HTERT RPE-1 (cell line): ENCODE results near the gene NPFFR1.

Source experiments
- in situ Hi-C: fragments of 300-500 bp; cut with MboI; formaldehyde crosslinking; loops from 4 replicates; pipeline ENCODE4 v1.14.3; 2020; ENCODE audit warnings: low sequenced_read_pairs

The NPFFR1 gene

GRCh38 chr10:70315815-70316214, 32.0 kb upstream of the NPFFR1 start:
- in situ Hi-C loops = no loop called here

DNA sequence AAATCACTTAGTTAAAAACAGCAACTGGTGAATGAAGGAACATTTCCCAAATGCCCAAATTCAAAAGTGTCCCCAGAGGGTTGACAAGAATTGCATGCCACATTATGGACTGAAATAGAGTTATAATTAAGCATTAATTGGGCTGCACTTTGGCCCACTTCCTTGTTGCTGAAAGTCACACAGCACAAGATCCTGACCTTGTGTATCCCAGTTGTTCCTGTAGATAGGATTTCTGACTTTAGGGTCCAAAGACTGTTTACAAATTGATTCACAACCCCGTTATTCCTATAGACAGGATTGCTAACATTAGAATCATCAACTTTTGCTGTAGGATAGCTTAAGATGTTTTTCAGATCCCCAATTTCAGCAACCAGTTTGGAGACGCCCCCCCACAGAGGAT, 31.5 kb upstream of the NPFFR1 start:
- in situ Hi-C loops = no loop called here

- in situ Hi-C loops = no loop called here
These were observed 29.2 kb upstream of the NPFFR1 start for GRCh38 chr10:70312972-70313371.

- in situ Hi-C loops = no loop called here
These were observed 28.4 kb upstream of the NPFFR1 start for GRCh38 chr10:70312249-70312648.

DNA sequence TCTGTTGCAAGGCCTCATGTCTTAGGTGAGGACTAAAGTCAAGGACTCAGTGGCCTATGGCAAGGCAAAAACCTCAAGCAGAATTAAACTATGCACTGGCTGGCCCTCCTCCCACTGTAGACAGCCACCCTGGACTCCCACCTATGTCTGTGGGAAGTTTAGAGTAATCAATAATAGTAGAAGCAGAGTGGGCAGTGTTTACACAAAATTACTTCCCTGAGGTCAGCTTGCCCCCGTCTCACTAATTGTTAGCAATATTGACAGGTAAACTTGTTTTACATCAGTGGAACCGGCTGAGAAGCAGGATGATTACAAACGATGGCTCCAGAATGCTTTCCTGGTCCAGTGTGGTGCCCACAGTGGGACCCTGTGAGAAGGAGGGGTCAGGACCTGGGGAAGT, 27.9 kb upstream of the NPFFR1 start:
- in situ Hi-C loops = no loop called here

DNA sequence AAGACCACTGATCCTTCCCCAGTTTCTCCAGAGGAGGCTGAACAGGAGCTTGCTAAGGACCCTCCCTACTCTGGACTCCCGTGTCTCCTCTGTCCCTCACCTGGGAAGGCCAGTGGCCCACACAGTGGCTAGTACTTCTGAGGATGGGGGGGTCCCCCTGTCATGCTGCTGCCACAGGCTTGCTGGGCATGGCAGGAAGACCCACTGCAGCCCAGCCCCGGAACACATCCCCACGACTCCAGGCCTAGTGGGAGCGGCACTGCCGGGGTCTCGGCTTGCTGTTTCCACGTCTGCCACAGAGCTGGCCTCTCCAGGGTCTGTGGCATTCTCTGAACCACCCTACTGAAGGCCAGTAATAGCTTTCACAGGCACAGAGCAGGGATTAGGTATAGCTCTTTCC, 25.9 kb upstream of the NPFFR1 start:
- in situ Hi-C loops = no loop called here

DNA sequence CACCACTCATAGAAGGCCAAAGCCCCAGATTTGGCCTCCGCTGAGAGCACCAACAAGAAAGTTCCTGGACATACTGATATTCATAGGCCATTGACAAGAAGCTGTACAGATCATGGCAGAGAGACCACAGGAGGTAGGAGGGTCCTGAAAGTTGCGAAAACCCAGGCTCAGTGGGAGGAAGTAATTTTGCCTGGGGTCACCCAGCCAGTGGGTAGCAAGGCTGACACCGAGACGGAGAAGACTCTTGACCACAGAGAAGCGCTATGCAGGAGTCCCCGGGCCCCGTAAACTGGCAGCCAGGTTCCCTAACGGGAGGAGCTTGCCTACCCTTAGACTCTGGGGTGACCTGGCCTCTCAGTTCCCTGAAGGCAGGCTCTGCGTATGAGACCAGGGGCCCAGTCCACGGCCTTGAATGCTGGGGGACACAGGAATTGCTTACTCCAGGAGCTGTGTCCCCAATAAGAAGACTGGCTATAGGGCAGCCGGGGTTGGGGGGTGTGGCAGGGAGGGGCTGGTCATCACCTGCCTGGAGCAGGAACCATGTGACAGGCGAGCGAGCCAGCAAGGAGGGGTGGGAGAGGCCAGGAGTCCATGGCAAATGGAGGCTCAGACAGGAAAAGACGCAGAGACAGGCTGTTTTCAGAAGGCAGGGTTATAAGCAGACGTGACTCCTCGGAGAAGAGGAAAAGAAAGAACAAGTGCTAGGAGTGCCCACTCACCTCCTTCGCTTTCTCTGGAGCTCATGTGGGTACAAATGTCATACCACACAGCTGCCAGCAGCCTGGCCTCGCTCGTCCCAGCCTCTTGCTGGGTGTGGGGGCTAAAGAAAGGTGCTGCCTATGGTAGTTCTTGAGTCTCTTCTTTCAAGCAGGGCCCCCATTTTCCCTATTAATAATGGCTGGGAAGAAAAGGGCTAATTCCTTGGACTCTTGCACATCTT, 24.6 kb upstream of the NPFFR1 start:
- in situ Hi-C loops = no loop called here

DNA sequence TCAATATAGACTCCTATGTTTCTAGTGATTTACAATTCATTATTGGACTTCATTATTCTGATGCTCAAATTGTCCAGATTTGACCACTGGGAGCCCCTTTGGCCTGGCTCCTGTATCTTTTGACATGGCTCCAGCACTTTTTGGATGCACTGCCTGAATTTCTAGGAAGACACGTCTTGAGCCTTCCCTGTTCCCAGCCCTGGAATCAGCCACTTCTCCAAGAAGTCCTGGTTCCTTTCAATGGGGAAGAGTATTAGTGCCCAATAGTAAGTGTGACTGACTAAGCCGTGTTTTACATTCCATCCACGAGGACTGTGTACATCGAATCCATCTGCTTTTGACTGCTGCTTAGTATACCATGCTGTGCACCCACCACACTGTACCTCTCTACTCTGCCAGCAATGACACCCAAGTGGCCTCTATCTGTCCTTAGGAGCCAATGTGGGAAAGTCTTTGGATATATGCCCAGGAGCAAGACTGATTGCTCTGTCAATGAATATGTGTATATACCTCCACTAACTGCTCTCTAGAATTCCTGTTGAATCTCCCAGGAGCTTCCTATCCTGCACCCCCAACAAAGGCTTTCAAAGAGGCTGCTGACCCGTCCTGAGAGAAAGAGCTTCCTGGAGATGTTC, 23.2 kb upstream of the NPFFR1 start:
- in situ Hi-C loops = no loop called here

DNA sequence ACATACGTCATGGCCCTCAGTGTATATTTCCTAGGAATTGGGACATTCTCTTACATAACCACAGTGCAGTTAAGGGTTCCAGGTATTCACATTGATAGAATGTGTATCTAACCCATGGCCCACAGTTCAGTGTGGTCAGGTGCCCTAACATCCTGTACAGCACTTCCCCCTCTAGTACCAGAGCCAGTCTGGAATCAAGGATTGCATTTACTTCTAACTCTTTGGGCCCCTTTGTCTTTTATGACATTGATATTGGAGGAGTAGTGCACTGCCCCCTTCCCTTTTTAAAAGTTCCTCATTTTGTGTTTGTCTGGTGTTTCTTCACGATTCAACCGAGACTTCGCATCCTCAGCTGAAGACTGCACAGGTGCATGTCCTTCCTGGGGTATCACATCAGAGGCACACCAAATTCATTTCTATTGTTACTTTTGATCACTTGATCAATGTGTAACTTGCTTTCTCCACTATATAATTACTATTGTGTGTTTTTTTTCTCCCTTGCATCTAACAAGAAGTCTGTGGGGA, 22.4 kb upstream of the NPFFR1 start:
- in situ Hi-C loops = no loop called here

GRCh38 chr10:70303730-70304129, 19.9 kb upstream of the NPFFR1 start:
- in situ Hi-C loops = no loop called here

DNA sequence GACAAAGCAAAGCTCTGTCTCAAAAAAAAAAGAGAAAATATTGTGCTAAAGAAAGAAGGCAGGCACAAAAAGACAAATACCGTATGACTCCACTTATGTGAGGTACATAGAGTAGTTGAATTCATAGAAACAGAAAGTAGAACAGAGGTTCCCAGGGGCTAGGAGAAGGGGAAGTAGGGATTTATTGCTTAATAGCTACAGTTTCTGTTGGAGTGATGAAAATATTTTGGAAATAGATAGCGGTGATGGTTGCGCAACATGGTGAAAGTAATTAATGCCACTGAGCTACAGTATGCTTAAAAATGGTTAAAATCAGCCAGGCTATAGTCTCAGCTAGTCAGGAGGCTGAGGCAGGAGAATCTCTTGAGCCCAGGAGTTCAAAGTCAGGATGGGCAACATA, 18.5 kb upstream of the NPFFR1 start:
- in situ Hi-C loops = no loop called here

DNA sequence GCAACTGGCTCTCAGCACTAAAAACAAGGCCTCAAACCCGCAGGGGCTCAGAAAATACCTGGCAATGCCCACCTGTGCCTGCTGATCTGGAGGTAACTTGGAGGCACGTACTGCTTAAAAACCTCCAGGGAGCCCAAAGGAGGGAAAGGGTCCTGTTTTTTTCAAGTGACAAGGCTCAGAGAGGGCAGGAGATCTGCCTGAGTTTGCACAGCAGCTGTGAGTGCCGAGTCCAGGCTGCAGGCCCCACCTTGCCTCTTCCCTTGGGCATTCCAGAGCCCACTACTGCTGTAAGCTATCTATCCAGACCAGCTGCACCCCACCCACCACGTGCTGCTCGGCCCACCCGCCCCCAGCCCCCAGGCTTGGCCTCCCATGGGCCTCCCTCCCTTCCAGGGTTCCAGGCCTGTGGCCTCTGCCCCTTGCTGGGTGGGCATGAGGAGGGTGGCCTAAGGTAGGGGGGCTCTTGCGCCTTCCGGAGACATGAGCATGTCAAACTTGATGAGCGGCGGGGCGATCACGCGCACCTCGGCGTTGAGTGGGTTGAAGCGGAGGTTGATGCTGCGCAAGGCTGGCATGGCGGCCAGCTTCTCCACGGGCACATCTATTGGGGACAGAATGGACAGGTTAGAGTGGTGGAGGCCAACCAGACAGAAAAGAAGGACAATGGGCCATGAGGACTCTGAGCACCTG, 17.2 kb upstream of the NPFFR1 start:
- in situ Hi-C loops = no loop called here

GRCh38 chr10:70300461-70300860, 16.7 kb upstream of the NPFFR1 start:
- in situ Hi-C loops = no loop called here

DNA sequence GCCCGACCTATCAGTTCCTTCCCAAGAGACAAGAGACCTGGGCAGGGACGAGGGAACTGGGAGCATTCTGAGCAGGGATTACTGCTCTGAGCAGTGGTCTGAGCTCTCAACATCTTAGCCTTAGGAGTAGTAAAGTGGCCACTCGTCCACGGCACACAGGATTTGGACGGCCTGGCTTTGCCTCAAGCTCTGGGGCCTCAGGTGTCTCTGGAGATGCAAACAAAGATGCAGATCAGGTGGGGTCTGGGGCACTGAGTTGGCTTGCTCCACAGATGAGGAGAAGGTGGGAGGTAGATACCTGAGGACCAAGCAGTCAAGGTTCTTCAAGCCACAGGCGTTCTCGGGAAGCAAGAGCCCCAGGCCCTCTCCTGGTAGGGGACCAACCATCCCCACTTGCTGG, 16.1 kb upstream of the NPFFR1 start:
- in situ Hi-C loops = no loop called here

- in situ Hi-C loops = no loop called here
These were observed 14.6 kb upstream of the NPFFR1 start for GRCh38 chr10:70298393-70298792.

DNA sequence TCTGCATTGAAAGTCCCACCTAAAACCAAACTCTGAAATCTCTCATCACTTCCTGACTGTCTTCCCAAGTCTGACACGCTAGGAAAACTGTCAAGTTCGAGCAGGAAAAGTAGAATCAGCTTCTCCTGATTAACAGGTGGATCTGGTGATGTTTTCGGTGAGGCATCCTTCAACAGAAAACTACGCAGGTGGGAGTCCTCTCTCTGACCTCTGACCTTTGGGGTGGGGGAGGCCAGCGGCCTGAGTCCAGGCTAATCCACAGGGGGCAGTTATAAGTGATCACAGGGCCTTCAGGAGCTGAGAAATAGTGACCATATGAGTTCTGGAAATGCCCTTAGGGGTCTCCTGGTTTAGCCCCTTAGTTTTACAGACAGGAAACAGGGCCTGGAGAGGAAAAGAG, 13.4 kb upstream of the NPFFR1 start:
- in situ Hi-C loops = no loop called here

- in situ Hi-C loops = no loop called here
These were observed 12.6 kb upstream of the NPFFR1 start for GRCh38 chr10:70296406-70296899.

DNA sequence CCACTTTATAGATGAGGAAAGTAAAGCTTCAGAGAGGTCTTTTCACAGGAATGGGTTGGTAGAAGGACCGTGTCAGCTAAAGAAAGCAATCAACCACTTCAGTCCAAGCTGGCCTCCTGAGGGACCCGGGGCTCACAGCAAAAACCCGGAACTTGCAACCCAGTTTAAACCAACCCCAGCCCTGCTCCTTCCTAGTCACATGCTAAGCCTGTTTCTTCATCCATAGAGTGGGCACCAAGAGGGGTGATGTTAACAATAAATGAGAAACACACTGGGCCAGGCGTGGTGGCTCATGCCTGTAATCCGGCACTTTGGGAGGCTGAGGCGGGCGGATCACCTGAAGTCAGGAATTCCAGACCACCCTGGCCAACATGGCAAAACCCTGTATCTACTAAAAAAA, 12.1 kb upstream of the NPFFR1 start:
- in situ Hi-C loops = no loop called here

- in situ Hi-C loops = no loop called here
These were observed 11.5 kb upstream of the NPFFR1 start for GRCh38 chr10:70295321-70295720.

GRCh38 chr10:70293169-70293843, 9.5 kb upstream of the NPFFR1 start:
- in situ Hi-C loops = no loop called here

- in situ Hi-C loops = no loop called here
These were observed 8.2 kb upstream of the NPFFR1 start for GRCh38 chr10:70292004-70292403.
